Activated CD4-positive, alpha-beta T cell treated with anti-CD3 and anti-CD28 coated beads, Interleukin-2, amount 50 U/mL, for 1 hour (primary cell): Measurements from ENCODE around the gene EGFL6.

Experiments
- DNase-seq: peaks from one replicate; pipeline ENCODE4 v3.0.0-alpha.2; 2020

The EGFL6 gene

GRCh38 chrX:13569479-13570260, at the start of gene EGFL6:
Gene EGFL6, plus strand, starts transcription at chrX:13569601. Its CDS starts 261 bp downstream, at chrX:13569862.
- DNase-seq = no peak

- DNase-seq = no peak
Observed at GRCh38 chrX:13520351-13520750, 49.0 kb upstream of the EGFL6 start.

GRCh38 chrX:13520936-13521335, 48.5 kb upstream of the EGFL6 start:
- DNase-seq = no peak

- DNase-seq = no peak
Observed at GRCh38 chrX:13522811-13523210, 46.6 kb upstream of the EGFL6 start.

- DNase-seq = no peak
Observed at GRCh38 chrX:13533726-13534125, 35.7 kb upstream of the EGFL6 start.

- no peak for DNase-seq
Observed at GRCh38 chrX:13535376-13536165, 33.8 kb upstream of the EGFL6 start.

GRCh38 chrX:13536551-13536950, 32.9 kb upstream of the EGFL6 start:
- DNase-seq = no peak

GRCh38 chrX:13538414-13538813, 31.0 kb upstream of the EGFL6 start:
- no peak for DNase-seq

GRCh38 chrX:13540602-13541001, 28.8 kb upstream of the EGFL6 start:
- DNase-seq = no peak

GRCh38 chrX:13545726-13546125, 23.7 kb upstream of the EGFL6 start:
- DNase-seq = no peak

GRCh38 chrX:13547671-13548070, 21.7 kb upstream of the EGFL6 start:
- DNase-seq = no peak

GRCh38 chrX:13550346-13550745, 19.1 kb upstream of the EGFL6 start:
- no peak for DNase-seq

GRCh38 chrX:13551610-13552009, 17.8 kb upstream of the EGFL6 start:
- DNase-seq = no peak

GRCh38 chrX:13552892-13553291, 16.5 kb upstream of the EGFL6 start:
- DNase-seq = no peak

- no peak for DNase-seq
Observed at GRCh38 chrX:13565511-13565910, 3.9 kb upstream of the EGFL6 start.

GRCh38 chrX:13570261-13570605, 832 bp downstream of the EGFL6 start:
- no peak for DNase-seq

- no peak for DNase-seq
Observed at GRCh38 chrX:13571136-13571535, 1.7 kb downstream of the EGFL6 start.

GRCh38 chrX:13574600-13574999, 5.2 kb downstream of the EGFL6 start:
- no peak for DNase-seq

GRCh38 chrX:13579661-13580060, 10.3 kb downstream of the EGFL6 start:
- DNase-seq = no peak

GRCh38 chrX:13581554-13581953, 12.2 kb downstream of the EGFL6 start:
- no peak for DNase-seq

GRCh38 chrX:13587786-13588477, 18.5 kb downstream of the EGFL6 start:
- DNase-seq = no peak

GRCh38 chrX:13590207-13590606, 20.8 kb downstream of the EGFL6 start:
- DNase-seq = no peak

- DNase-seq = no peak
Observed at GRCh38 chrX:13590914-13591313, 21.5 kb downstream of the EGFL6 start.

- DNase-seq = no peak
Observed at GRCh38 chrX:13597874-13598273, 28.5 kb downstream of the EGFL6 start.
